ENCODE results near the gene NTM. TPM values are rescaled to one million over a fixed set of nuclear protein-coding genes. Genes with fewer than 3 reads are reported as not detected.

The NTM gene
- total and polyA plus RNA-seq, 2 of the 8 experiments (the other 6 are each of a cell fraction or from before 2014, with no cell fraction given) = 13.4 to 20.0 TPM

GRCh38 chr11:132237781-132238180, 867.4 kb downstream of the NTM start (continued):
- TF ChIP-seq MAFK (IDR thresholded peaks at IDR 0.05; ENCODE audit: low read depth, low read length) (no peak), GTF2F1 (IDR thresholded peaks at IDR 0.05; ENCODE audit: borderline replicate concordance, low read depth, low read length) (no peak)
